ENCODE measurements around the gene BPIFA3.

- TF ChIP-seq ZNF274 (IDR thresholded peaks at IDR 0.05; ENCODE audit: low read length) (no peak), ZNF274 (tag by site-specific recombination; IDR thresholded peaks at IDR 0.05; ENCODE audit: borderline replicate concordance) (no peak), CTCF (tag by site-specific recombination; IDR thresholded peaks at IDR 0.05) (no peak), ZNF335 (tag by site-specific recombination; conservative IDR thresholded peaks at IDR 0.05) (no peak), ZNF747 (tag by site-specific recombination; IDR thresholded peaks at IDR 0.05) (no peak), ZSCAN30 (tag by site-specific recombination; IDR thresholded peaks at IDR 0.05) (no peak), ZSCAN16 (tag by site-specific recombination; IDR thresholded peaks at IDR 0.05) (no peak), REST (tag by site-specific recombination; IDR thresholded peaks at IDR 0.05) (no peak), ZNF280C (tag by site-specific recombination; IDR thresholded peaks at IDR 0.05) (no peak), ZNF121 (tag by site-specific recombination; IDR thresholded peaks at IDR 0.05) (no peak), ZNF785 (tag by site-specific recombination; IDR thresholded peaks at IDR 0.05) (no peak), ZNF777 (tag by site-specific recombination; IDR thresholded peaks at IDR 0.05; ENCODE audit: borderline replicate concordance) (no peak), ZBTB26 (tag by site-specific recombination; optimal IDR thresholded peaks at IDR 0.05) (no peak), ZNF654 (tag by site-specific recombination; IDR thresholded peaks at IDR 0.05; ENCODE audit: low read depth) (no peak)
Observed at GRCh38 chr20:33231237-33231636, 14.1 kb downstream of the BPIFA3 start.
